RWPE2 (cell line): ENCODE data around the gene TP53AIP1.

Source experiments
- ATAC-seq: fragments of 200-7000 bp; cut with Tn5 transposase; 3 replicates; pipeline ENCODE4 v1.9.1; 2021; ENCODE audit warnings: low read depth
- DNase-seq: peaks from one replicate; pipeline ENCODE4 v3.0.0-alpha.2; 2020; ENCODE audit warnings: low spot score
- H3K27ac ChIP-seq: fragments of 450-650 bp; 2 replicates; pipeline ENCODE4 v1.5.1; 2017; ENCODE audit warnings: mild to moderate bottlenecking; ENCODE audit not compliant: poor library complexity, severe bottlenecking
- H3K27me3 ChIP-seq: fragments of 250-450 bp; sonication (Bioruptor Pico); 2 replicates; pipeline ENCODE4 v1.5.1; 2021; ENCODE audit warnings: mild to moderate bottlenecking, moderate library complexity; ENCODE audit not compliant: insufficient read depth, poor library complexity, severe bottlenecking
- H3K36me3 ChIP-seq: fragments of 250-450 bp; sonication (Bioruptor Pico); 2 replicates; pipeline ENCODE4 v1.5.1; 2020; ENCODE audit warnings: low read depth, mild to moderate bottlenecking, moderate library complexity
- H3K4me1 ChIP-seq: fragments of 250-450 bp; sonication (Bioruptor Pico); 2 replicates; pipeline ENCODE4 v1.5.1; 2021; ENCODE audit warnings: mild to moderate bottlenecking, moderate library complexity; ENCODE audit not compliant: insufficient read depth, poor library complexity, severe bottlenecking
- H3K4me3 ChIP-seq: fragments of 250-450 bp; sonication (Bioruptor Pico); 2 replicates; pipeline ENCODE4 v1.5.1; 2021; ENCODE audit warnings: mild to moderate bottlenecking, moderate library complexity; ENCODE audit not compliant: severe bottlenecking
- H3K9me3 ChIP-seq: fragments of 250-450 bp; sonication (Bioruptor Pico); 2 replicates; pipeline ENCODE4 v1.5.1; 2021; ENCODE audit warnings: mild to moderate bottlenecking, moderate library complexity; ENCODE audit not compliant: severe bottlenecking
- TF ChIP-seq, protein P1 (sequence below): fragments of 450-650 bp; IDR thresholded peaks from one replicate; pipeline ENCODE4 v1.5.1; 2017; ENCODE audit warnings: mild to moderate bottlenecking, moderate library complexity; ENCODE audit not compliant: poor library complexity, severe bottlenecking

TP53AIP1 gene

DNA sequence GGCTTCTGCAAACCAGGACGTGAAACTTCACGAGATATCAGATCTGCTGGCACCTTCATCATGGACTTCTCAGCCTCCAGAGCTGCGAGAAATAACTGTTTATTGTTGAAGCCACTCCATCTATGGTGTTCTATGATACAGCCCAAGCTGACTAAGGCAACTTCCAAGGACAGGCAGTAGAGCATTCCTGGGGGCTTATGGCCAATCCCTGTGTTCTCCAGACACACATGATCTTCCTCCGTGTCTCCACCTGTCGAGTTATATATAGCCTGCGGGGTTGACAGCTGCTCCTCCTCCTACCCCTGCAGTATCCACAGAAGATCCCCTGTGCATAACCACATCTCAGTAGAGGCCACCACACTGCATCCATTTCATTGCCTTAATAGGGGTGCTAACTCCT lies 11.0 kb downstream of the TP53AIP1 start:
- TF ChIP-seq, protein P1, sequence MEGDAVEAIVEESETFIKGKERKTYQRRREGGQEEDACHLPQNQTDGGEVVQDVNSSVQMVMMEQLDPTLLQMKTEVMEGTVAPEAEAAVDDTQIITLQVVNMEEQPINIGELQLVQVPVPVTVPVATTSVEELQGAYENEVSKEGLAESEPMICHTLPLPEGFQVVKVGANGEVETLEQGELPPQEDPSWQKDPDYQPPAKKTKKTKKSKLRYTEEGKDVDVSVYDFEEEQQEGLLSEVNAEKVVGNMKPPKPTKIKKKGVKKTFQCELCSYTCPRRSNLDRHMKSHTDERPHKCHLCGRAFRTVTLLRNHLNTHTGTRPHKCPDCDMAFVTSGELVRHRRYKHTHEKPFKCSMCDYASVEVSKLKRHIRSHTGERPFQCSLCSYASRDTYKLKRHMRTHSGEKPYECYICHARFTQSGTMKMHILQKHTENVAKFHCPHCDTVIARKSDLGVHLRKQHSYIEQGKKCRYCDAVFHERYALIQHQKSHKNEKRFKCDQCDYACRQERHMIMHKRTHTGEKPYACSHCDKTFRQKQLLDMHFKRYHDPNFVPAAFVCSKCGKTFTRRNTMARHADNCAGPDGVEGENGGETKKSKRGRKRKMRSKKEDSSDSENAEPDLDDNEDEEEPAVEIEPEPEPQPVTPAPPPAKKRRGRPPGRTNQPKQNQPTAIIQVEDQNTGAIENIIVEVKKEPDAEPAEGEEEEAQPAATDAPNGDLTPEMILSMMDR = no peak
- H3K36me3 ChIP-seq = no peaks in the 10 kb centered on the region
- DNase-seq = no peak
- H3K9me3 ChIP-seq = no peaks in the 10 kb centered on the region
- no peaks in the 10 kb centered on the region for H3K27me3 ChIP-seq
- no peak overlapping the region for H3K27ac ChIP-seq
- H3K4me1 ChIP-seq = no peaks in the 10 kb centered on the region
- ATAC-seq = peak; percentile 82
- no peak overlapping the region for H3K4me3 ChIP-seq

DNA sequence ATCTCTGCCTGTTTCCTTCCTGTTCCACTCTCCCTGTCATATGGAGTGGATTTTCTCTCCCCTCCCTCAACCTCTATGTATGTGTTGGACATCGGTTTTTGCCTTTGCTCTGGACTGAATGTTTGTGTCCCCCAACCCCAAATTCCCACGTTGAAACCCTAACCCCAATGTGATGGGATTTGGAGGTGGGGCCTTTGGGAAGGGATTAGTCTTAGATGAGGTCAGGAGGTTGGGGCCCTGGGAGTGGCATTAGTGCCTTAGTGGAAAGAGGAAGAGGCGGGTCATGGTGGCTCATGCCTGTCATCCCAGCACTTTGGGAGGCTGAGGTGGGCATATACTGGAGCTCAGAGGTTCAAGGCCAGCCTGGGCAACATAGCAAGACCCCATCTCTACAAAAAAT lies 11.6 kb downstream of the TP53AIP1 start:
- H3K36me3 ChIP-seq = no peaks in the 10 kb centered on the region
- DNase-seq (no peak), ATAC-seq (no peak)
- H3K27ac ChIP-seq = no peak overlapping the region
- H3K4me1 ChIP-seq = no peaks in the 10 kb centered on the region
- H3K9me3 ChIP-seq = no peaks in the 10 kb centered on the region
- H3K27me3 ChIP-seq = no peaks in the 10 kb centered on the region
- TF ChIP-seq, protein P1 = no peak
- H3K4me3 ChIP-seq = no peak overlapping the region

DNA sequence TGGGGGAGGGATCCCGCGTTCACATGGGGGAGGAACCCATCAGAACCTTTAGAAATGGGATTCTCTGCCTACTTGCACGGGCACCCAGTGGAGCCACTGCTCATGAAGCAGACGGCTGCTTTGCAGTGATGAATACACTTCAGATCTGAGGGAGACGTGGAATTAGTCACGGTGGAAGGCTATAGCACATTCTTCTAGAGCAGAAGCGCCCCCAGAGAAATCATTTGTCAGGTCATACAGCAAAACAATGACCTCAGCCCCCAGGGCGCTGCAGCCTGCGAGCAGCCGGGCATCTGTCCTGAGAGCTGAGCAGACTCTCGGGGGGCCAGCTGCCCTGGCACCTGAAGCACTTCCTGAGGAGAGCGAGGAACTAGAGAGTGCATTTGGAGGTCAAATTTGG lies 12.7 kb downstream of the TP53AIP1 start:
- Histone ChIP-seq H3K9me3 (no peaks in the 10 kb centered on the region), H3K27me3 (no peaks in the 10 kb centered on the region), H3K36me3 (no peaks in the 10 kb centered on the region), H3K27ac (no peak overlapping the region), H3K4me3 (no peak overlapping the region), H3K4me1 (no peaks in the 10 kb centered on the region)
- TF ChIP-seq, protein P1 = no peak
- DNase-seq = no peak
- ATAC-seq = no peak

DNA sequence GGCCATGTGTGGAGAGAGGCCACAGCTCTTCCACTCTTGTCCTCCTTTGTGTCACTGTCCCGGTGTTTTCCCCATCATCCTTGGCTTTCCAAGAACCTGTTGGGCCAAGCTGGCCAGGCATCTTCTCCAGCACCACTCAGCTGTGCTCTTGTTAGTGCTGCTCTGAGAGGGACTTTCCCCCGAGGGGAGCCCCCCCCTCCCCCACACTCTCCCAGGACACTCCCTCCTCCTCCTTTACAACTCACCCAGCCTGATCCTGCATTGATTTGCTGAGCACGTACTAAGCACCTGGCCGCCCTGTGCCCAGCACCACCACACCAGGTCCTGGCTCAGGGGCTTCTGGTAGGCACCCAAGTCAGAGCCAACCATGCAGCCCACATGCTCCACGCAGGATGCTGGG lies 13.2 kb downstream of the TP53AIP1 start:
- H3K9me3 ChIP-seq = no peaks in the 10 kb centered on the region
- H3K27me3 ChIP-seq = no peaks in the 10 kb centered on the region
- H3K4me1 ChIP-seq = no peaks in the 10 kb centered on the region
- no peak overlapping the region for H3K27ac ChIP-seq
- TF ChIP-seq, protein P1 = no peak
- DNase-seq (no peak), ATAC-seq (no peak)
- no peak overlapping the region for H3K4me3 ChIP-seq
- H3K36me3 ChIP-seq = no peaks in the 10 kb centered on the region

DNA sequence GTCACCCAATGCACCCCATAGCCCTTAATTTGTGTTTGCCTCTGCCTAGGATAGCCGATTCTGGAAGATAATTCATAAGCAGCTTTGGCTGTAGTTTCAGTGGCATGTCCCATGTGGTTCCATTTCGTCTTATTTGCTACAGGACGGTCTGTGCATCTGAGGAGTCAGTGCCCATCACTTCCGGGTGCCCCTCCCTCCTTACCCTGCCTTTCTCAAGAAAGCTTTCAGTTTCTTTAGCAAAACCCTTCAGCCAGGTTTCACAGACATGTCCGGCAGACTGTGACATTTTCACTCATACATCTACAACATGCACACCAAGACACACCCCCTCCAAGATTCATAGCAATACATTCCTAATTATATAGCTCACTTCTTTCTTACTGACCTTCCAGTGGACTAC lies 14.3 kb downstream of the TP53AIP1 start:
- Histone ChIP-seq H3K27me3 (no peaks in the 10 kb centered on the region), H3K36me3 (no peaks in the 10 kb centered on the region), H3K27ac (no peak overlapping the region), H3K4me3 (no peak overlapping the region), H3K4me1 (no peaks in the 10 kb centered on the region), H3K9me3 (no peaks in the 10 kb centered on the region)
- no peak for DNase-seq
- TF ChIP-seq, protein P1 = no peak
- ATAC-seq = no peak
